ENCODE results near the gene C10orf120. TPM values are rescaled to one million over a fixed set of nuclear protein-coding genes. Genes with fewer than 3 reads are reported as not detected.

The C10orf120 gene
- total RNA-seq, 1 experiment from 2014 or later, result not detected

DNA sequence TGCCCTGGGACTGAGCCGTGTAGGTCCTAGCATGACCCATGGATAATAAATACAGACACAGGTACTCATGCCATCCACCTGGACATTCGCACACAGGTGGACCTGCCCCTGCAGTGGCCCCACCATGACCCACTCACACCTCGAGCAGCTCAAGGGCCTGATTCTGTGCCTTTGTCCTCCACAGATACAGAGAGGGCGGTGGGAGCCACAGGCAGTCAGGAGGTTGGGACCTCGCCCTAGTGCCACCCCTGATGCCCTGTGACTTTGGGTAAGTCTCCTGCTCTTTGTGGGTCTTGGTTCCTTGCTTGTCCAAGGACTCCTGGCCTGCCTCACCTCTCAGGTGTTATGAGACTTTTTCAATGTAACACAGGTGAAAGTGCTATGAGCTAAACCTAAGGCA is 42.9 kb downstream of the C10orf120 start:
- CTCF ChIA-PET, result interaction anchor here (1.0 kb wide), 1 partner anchor 8 kb away, joined by 3 read pairs; no protein-coding TSS in a partner anchor
- DNase-seq (ENCODE audit: low read depth, low spot score), result no peak
- Histone ChIP-seq H3K36me3 (ENCODE audit: control insufficient read depth, insufficient read depth, low read length) (no peaks in the 10 kb centered on the region), H3K27ac (ENCODE audit: low read length) (no peak overlapping the region), H3K4me3 (ENCODE audit: low read depth in 2 of 2, low read length in 2 of 2) (no peak overlapping the region), H3K27me3 (ENCODE audit: control insufficient read depth, insufficient read depth, low read length) (peaks cover 41% of the 10 kb centered on the region), H3K4me1 (ENCODE audit: control insufficient read depth, insufficient read depth, low read length) (no peaks in the 10 kb centered on the region), H3K9me3 (ENCODE audit: control insufficient read depth, insufficient read depth, low read depth, low read length) (no peaks in the 10 kb centered on the region)
- in situ Hi-C loops (cut with HindIII; ENCODE audit: low pct_unique_long_range_greater_than_20kb, low sequenced_read_pairs), result no loop called here
- POLR2A ChIA-PET, result no interaction called here
- TF ChIP-seq SIN3A (IDR thresholded peaks at IDR 0.05; ENCODE audit: borderline replicate concordance, insufficient read depth, low read depth, low read length) (no peak), TCF7L2 (IDR thresholded peaks at IDR 0.05; ENCODE audit: low read depth, low read length) (no peak), REST (IDR thresholded peaks at IDR 0.05; ENCODE audit: insufficient read depth in 1 of 2, low read depth in 2 of 2, low read length in 1 of 2) (no peak), CTCF (IDR thresholded peaks at IDR 0.05) (no peak), POLR2AphosphoS5 (IDR thresholded peaks at IDR 0.05; ENCODE audit: low read depth, low read length) (no peak)
- ATAC-seq, result no peak
- intact Hi-C loops (cut with micrococcal nuclease; ENCODE audit: unreplicated experiment), result no loop called here
- BruUV-seq (replicated peaks), result no TSS peak

GRCh38 chr10:122656308-122656705 is 43.3 kb downstream of the C10orf120 start:
- intact Hi-C loops (cut with micrococcal nuclease; ENCODE audit: unreplicated experiment) (no loop called here), in situ Hi-C loops (cut with HindIII; ENCODE audit: low pct_unique_long_range_greater_than_20kb, low sequenced_read_pairs) (no loop called here)
- H3K9me3 ChIP-seq (ENCODE audit: control insufficient read depth, insufficient read depth, low read depth, low read length), result no peaks in the 10 kb centered on the region
- TF ChIP-seq TCF7L2 (IDR thresholded peaks at IDR 0.05; ENCODE audit: low read depth, low read length) (no peak), REST (IDR thresholded peaks at IDR 0.05; ENCODE audit: insufficient read depth in 1 of 2, low read depth in 2 of 2, low read length in 1 of 2) (no peak)
- no peak overlapping the region for H3K27ac ChIP-seq (ENCODE audit: low read length)
- DNase-seq (ENCODE audit: low read depth, low spot score) (no peak), ATAC-seq (no peak)
- H3K4me3 ChIP-seq (ENCODE audit: low read depth in 2 of 2, low read length in 2 of 2), result no peak overlapping the region
- H3K27me3 ChIP-seq (ENCODE audit: control insufficient read depth, insufficient read depth, low read length), result peaks cover 45% of the 10 kb centered on the region
- POLR2A ChIA-PET, result no interaction called here
- BruUV-seq (replicated peaks), result no TSS peak
- H3K36me3 ChIP-seq (ENCODE audit: control insufficient read depth, insufficient read depth, low read length), result no peaks in the 10 kb centered on the region
- CTCF ChIA-PET, result no interaction called here
- no peaks in the 10 kb centered on the region for H3K4me1 ChIP-seq (ENCODE audit: control insufficient read depth, insufficient read depth, low read length)
